Measurements from ENCODE around the gene SGMS1. TPM values are rescaled to one million over a fixed set of nuclear protein-coding genes. Genes with fewer than 3 reads are reported as not detected.

SGMS1 gene
- total and polyA plus RNA-seq, 2 donors from 2014 or later, result 13.6 to 100 TPM

- DNase-seq (peak in 1 of 5 donors; percentile 17), FAIRE-seq (no peak)
- H3K4me1 ChIP-seq (ENCODE audit: control insufficient read depth in 2 of 3, insufficient read depth in 2 of 3, low read depth in 1 of 3, low read length in 3 of 3), result peaks cover 0 to 14% (median 12%) of the 10 kb centered on the region in 3 donors
- intact Hi-C loops (cut with DNase I), result no loop called here
- no peaks in the 10 kb centered on the region for H3K9me3 ChIP-seq (ENCODE audit: control insufficient read depth in 2 of 3, insufficient read depth in 1 of 3, low read length in 3 of 3)
- H3K9ac ChIP-seq (ENCODE audit: low read length in 3 of 3), result peak overlapping the region in 2 of 3 donors; percentile 24 to 52
- H3K27ac ChIP-seq (ENCODE audit: low read depth in 2 of 2, low read length in 2 of 2), result peak overlapping the region in 1 of 2 donors; percentile 43
- no peaks in the 10 kb centered on the region for H3K36me3 ChIP-seq (ENCODE audit: control insufficient read depth in 2 of 3, insufficient read depth in 3 of 3, low read length in 3 of 3)
- no peaks in the 10 kb centered on the region for H3K27me3 ChIP-seq (ENCODE audit: control insufficient read depth, insufficient read depth, low read length)
- peak overlapping the region; percentile 46 to 92 (median 72) for H3K4me3 ChIP-seq (ENCODE audit: low read length in 3 of 3)
- TF ChIP-seq, protein P1, sequence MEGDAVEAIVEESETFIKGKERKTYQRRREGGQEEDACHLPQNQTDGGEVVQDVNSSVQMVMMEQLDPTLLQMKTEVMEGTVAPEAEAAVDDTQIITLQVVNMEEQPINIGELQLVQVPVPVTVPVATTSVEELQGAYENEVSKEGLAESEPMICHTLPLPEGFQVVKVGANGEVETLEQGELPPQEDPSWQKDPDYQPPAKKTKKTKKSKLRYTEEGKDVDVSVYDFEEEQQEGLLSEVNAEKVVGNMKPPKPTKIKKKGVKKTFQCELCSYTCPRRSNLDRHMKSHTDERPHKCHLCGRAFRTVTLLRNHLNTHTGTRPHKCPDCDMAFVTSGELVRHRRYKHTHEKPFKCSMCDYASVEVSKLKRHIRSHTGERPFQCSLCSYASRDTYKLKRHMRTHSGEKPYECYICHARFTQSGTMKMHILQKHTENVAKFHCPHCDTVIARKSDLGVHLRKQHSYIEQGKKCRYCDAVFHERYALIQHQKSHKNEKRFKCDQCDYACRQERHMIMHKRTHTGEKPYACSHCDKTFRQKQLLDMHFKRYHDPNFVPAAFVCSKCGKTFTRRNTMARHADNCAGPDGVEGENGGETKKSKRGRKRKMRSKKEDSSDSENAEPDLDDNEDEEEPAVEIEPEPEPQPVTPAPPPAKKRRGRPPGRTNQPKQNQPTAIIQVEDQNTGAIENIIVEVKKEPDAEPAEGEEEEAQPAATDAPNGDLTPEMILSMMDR (IDR thresholded peaks at IDR 0.05; ENCODE audit: borderline replicate concordance, extremely low read depth, insufficient read depth), result no peak
Observed at GRCh38 chr10:50416881-50417280, 206.9 kb downstream of the SGMS1 start.

GRCh38 chr10:50416181-50416824 is 207.5 kb downstream of the SGMS1 start:
- Histone ChIP-seq H3K4me1 (ENCODE audit: control insufficient read depth in 2 of 3, insufficient read depth in 2 of 3, low read depth in 1 of 3, low read length in 3 of 3) (peaks cover 0 to 14% (median 13%) of the 10 kb centered on the region in 3 donors), H3K27ac (ENCODE audit: low read depth in 2 of 2, low read length in 2 of 2) (peak overlapping the region; percentile 50 to 68), H3K36me3 (ENCODE audit: control insufficient read depth in 2 of 3, insufficient read depth in 3 of 3, low read length in 3 of 3) (no peaks in the 10 kb centered on the region), H3K9ac (ENCODE audit: low read length in 3 of 3) (peak overlapping the region in 2 of 3 donors; percentile 24 to 52), H3K27me3 (ENCODE audit: control insufficient read depth, insufficient read depth, low read length) (no peaks in the 10 kb centered on the region), H3K9me3 (ENCODE audit: control insufficient read depth in 2 of 3, insufficient read depth in 1 of 3, low read length in 3 of 3) (no peaks in the 10 kb centered on the region), H3K4me3 (ENCODE audit: low read length in 3 of 3) (peak overlapping the region in 2 of 3 donors; percentile 39 to 51)
- no peak for FAIRE-seq
- TF ChIP-seq, protein P1 (IDR thresholded peaks at IDR 0.05; ENCODE audit: borderline replicate concordance, extremely low read depth, insufficient read depth), result no peak
- DNase-seq, result peak in 2 of 5 donors; percentile 48 to 51
- intact Hi-C loops (cut with DNase I), result no loop called here

- H3K4me3 ChIP-seq (ENCODE audit: low read length in 3 of 3), result peak overlapping the region in 2 of 3 donors; percentile 39 to 51
- FAIRE-seq (no peak), DNase-seq (no peak)
- TF ChIP-seq, protein P1 (IDR thresholded peaks at IDR 0.05; ENCODE audit: borderline replicate concordance, extremely low read depth, insufficient read depth), result no peak
- H3K36me3 ChIP-seq (ENCODE audit: control insufficient read depth in 2 of 3, insufficient read depth in 3 of 3, low read length in 3 of 3), result no peaks in the 10 kb centered on the region
- H3K9ac ChIP-seq (ENCODE audit: low read length in 3 of 3), result peak overlapping the region in 1 of 3 donors; percentile 30
- intact Hi-C loops (cut with DNase I), result no loop called here
- H3K27me3 ChIP-seq (ENCODE audit: control insufficient read depth, insufficient read depth, low read length), result no peaks in the 10 kb centered on the region
- no peaks in the 10 kb centered on the region for H3K9me3 ChIP-seq (ENCODE audit: control insufficient read depth in 2 of 3, insufficient read depth in 1 of 3, low read length in 3 of 3)
- H3K27ac ChIP-seq (ENCODE audit: low read depth in 2 of 2, low read length in 2 of 2), result no peak overlapping the region
- H3K4me1 ChIP-seq (ENCODE audit: control insufficient read depth in 2 of 3, insufficient read depth in 2 of 3, low read depth in 1 of 3, low read length in 3 of 3), result peaks cover 0 to 14% (median 13%) of the 10 kb centered on the region in 3 donors
Observed at GRCh38 chr10:50415292-50415691, 208.5 kb downstream of the SGMS1 start.
